Endothelial cell of umbilical vein (primary cell): ENCODE results near the gene TLR8. TPM values are rescaled to one million over a fixed set of nuclear protein-coding genes. Genes with fewer than 3 reads are reported as not detected.
A peak's percentile ranks its signal among the peaks of the same experiment; 100 is the strongest.

ENCODE experiments used
- BruUV-seq: library from RNA; stranded (reverse); fragments of 400-500 nt; replicated peaks from 2 replicates; lab custom pipeline; 2021; lab: Mats Ljungman, UMichigan
- CTCF ChIA-PET: fragments of 300-600, 350-600 bp; sonication (Branson Sonifier 250); formaldehyde crosslinking; loops from one replicate; lab custom pipeline; 2021; ENCODE audit warnings: antibody characterized with exemption, inconsistent platforms; lab: Charles Lee
- POLR2A ChIA-PET: fragments of 300-600, 350-600 bp; sonication (Branson Sonifier 250); formaldehyde crosslinking; loops from one replicate; lab custom pipeline; 2021; ENCODE audit warnings: antibody characterized with exemption, inconsistent platforms; lab: Charles Lee
- DNase-seq: peaks from one replicate; pipeline ENCODE4 v3.0.0-alpha.2; 2011; ENCODE audit warnings: low read depth, low spot score
- FAIRE-seq: peaks from 2 replicates; lab custom pipeline; 2011; peaks lifted over from hg19 to GRCh38; lab: Jason Lieb, UNC
- H2AFZ ChIP-seq: 2 replicates; pipeline ENCODE4 v1.6.0; 2012; ENCODE audit warnings: low read depth, low read length, control low read depth, inconsistent platforms
- H3K27ac ChIP-seq: 2 replicates; pipeline ENCODE4 v1.5.1; 2011; ENCODE audit warnings: low read depth, mild to moderate bottlenecking, control low read depth, low read length, moderate library complexity; ENCODE audit not compliant: insufficient read depth
- H3K27me3 ChIP-seq, 2 experiments: 2 replicates each; pipeline versions ENCODE4 v1.6.0 to v1.6.1; 2011; ENCODE audit warnings: low read length in 2 of 2, mixed read lengths in 1 of 2; ENCODE audit not compliant: control insufficient read depth in 2 of 2, insufficient read depth in 2 of 2
- H3K36me3 ChIP-seq, 2 experiments: 2 replicates in 1 of 2; 3 replicates in 1 of 2; pipeline ENCODE4 v1.5.1; 2011; ENCODE audit warnings: low read length in 2 of 2, mild to moderate bottlenecking in 1 of 2, moderate library complexity in 1 of 2; ENCODE audit not compliant: control insufficient read depth in 2 of 2, insufficient read depth in 2 of 2; ENCODE audit errors: extremely low read depth in 1 of 2
- H3K4me1 ChIP-seq: 3 replicates; pipeline ENCODE4 v1.5.1; 2011; ENCODE audit warnings: mild to moderate bottlenecking, low read length; ENCODE audit not compliant: control insufficient read depth, insufficient read depth; ENCODE audit errors: extremely low read depth
- H3K4me2 ChIP-seq: 2 replicates; pipeline ENCODE4 v1.6.1; 2011; ENCODE audit warnings: low read length, control low read depth, mixed read lengths; ENCODE audit not compliant: insufficient read depth
- H3K4me3 ChIP-seq, 3 experiments: fragments of 200-600 bp in 1 of 3; sonication (generic), shearing (Covaris generic) in 1 of 3; replicated peaks in 1 of 3; 2 replicates each; pipeline ENCODE4 v1.5.1; 2011 to 2016; ENCODE audit warnings: control low read depth in 3 of 3, low read length in 3 of 3, mild to moderate bottlenecking in 2 of 3, inconsistent platforms in 1 of 3, low read depth in 1 of 3, moderate library complexity in 1 of 3; ENCODE audit not compliant: insufficient read depth in 1 of 3
- H3K79me2 ChIP-seq: 2 replicates; pipeline ENCODE4 v1.6.0; 2012; ENCODE audit warnings: low read length, inconsistent platforms; ENCODE audit not compliant: control insufficient read depth, insufficient read depth
- H3K9ac ChIP-seq: replicated peaks from 2 replicates; pipeline ENCODE3; 2011; ENCODE audit warnings: low read length, control low read depth; ENCODE audit not compliant: insufficient read depth; ENCODE audit errors: extremely low read depth
- H3K9me1 ChIP-seq: replicated peaks from 3 replicates; pipeline ENCODE4 v1.6.0; 2011; ENCODE audit warnings: mild to moderate bottlenecking, low read length; ENCODE audit not compliant: control insufficient read depth, insufficient read depth; ENCODE audit errors: extremely low read depth
- H3K9me3 ChIP-seq: replicated peaks from 2 replicates; pipeline ENCODE4 v1.5.1; 2012; ENCODE audit warnings: low read length, inconsistent platforms; ENCODE audit not compliant: control insufficient read depth, insufficient read depth
- H4K20me1 ChIP-seq: replicated peaks from 2 replicates; pipeline ENCODE3; 2011; ENCODE audit warnings: mild to moderate bottlenecking, low read length; ENCODE audit not compliant: control insufficient read depth, insufficient read depth; ENCODE audit errors: extremely low read depth
- CTCF ChIP-seq, 2 donors: IDR thresholded peaks; 1 replicate in 1 of 2; 2 replicates in 1 of 2; pipeline ENCODE4 v1.5.1; 2011; ENCODE audit warnings: low read length in 2 of 2, mild to moderate bottlenecking in 2 of 2, moderate library complexity in 2 of 2, control low read depth in 1 of 2, inconsistent platforms in 1 of 2, low read depth in 1 of 2; ENCODE audit not compliant: insufficient read depth in 1 of 2; ENCODE audit errors: extremely low read depth in 1 of 2
- EZH2 ChIP-seq: IDR thresholded peaks from 2 replicates; pipeline ENCODE4 v1.6.1; 2012; ENCODE audit warnings: borderline replicate concordance, low read depth, mild to moderate bottlenecking, moderate library complexity, low read length, inconsistent platforms; ENCODE audit not compliant: severe bottlenecking
- FOS ChIP-seq: IDR thresholded peaks from 2 replicates; pipeline ENCODE4 v1.6.1; 2011; ENCODE audit warnings: mild to moderate bottlenecking, low read length, moderate library complexity, borderline replicate concordance; ENCODE audit not compliant: insufficient read depth
- GATA2 ChIP-seq: IDR thresholded peaks from 2 replicates; pipeline ENCODE4 v1.7.0; 2011; ENCODE audit warnings: low read depth, mild to moderate bottlenecking, moderate library complexity, mixed read lengths, low read length; ENCODE audit not compliant: insufficient read length, insufficient read depth
- JUN ChIP-seq: IDR thresholded peaks from 2 replicates; pipeline ENCODE4 v1.6.1; 2011; ENCODE audit warnings: borderline replicate concordance, low read depth; ENCODE audit not compliant: insufficient read length, insufficient read depth
- MYC ChIP-seq: IDR thresholded peaks from one replicate; pipeline ENCODE4 v1.6.1; 2011; ENCODE audit warnings: mild to moderate bottlenecking, low read depth, low read length
- POLR2A ChIP-seq: IDR thresholded peaks from 2 replicates; pipeline ENCODE4 v1.6.1; 2012; ENCODE audit warnings: low read depth, mild to moderate bottlenecking, control low read depth, low read length
- POLR2AphosphoS5 ChIP-seq: IDR thresholded peaks from 2 replicates; pipeline ENCODE4 v1.6.1; 2012; ENCODE audit warnings: low read depth, mild to moderate bottlenecking, control low read depth, low read length, moderate library complexity; ENCODE audit not compliant: insufficient read depth
- dilution Hi-C: fragments of 300-500 bp; cut with MboI; formaldehyde crosslinking; loops from one replicate; pipeline ENCODE4 v1.15.0; 2019; ENCODE audit warnings: low sequenced_read_pairs; ENCODE audit not compliant: extremely low pct_ligation_motif_present
- intact Hi-C: fragments of 100-400 bp; cut with micrococcal nuclease; formaldehyde crosslinking; loops from one replicate; pipeline ENCODE4 v1.10.0; 2022
- polyA plus RNA-seq, 4 experiments: library from polyadenylated mRNA; depleted of rRNA in 3 of 4; stranded (reverse) in 3 of 4; unstranded in 1 of 4; fragments of >200 nt; gene quantifications; 2 replicates each; pipeline versions ENCODE4 v1.2.1 to v1.2.3, GENCODE V29; 2011 to 2012; ENCODE audit warnings: missing spikeins in 1 of 4
- total RNA-seq: library from RNA; stranded (reverse); gene quantifications from 2 replicates; pipeline ENCODE4 v1.2.3, GENCODE V29; 2021
- TF ChIP-seq, protein P1 (sequence below): IDR thresholded peaks from 2 replicates; pipeline ENCODE4 v1.6.1; 2011; ENCODE audit not compliant: insufficient read depth, insufficient read length

The TLR8 gene
- total and polyA plus RNA-seq, 2 donors (not counting 3 experiments of a cell fraction or from before 2014, with no cell fraction given) = not detected

- no peaks in the 10 kb centered on the region for H3K9me1 ChIP-seq
- intact Hi-C loops = loop anchor here (1.0 to 10.0 kb wide), 3 partner anchors 19 to 1924 kb away; partner anchors contain the start of genes FANCB, MOSPD2 and TCEANC
- H3K79me2 ChIP-seq = no peaks in the 10 kb centered on the region
- no peaks in the 10 kb centered on the region for H4K20me1 ChIP-seq
- no peak overlapping the region for H3K4me2 ChIP-seq
- no peaks in the 10 kb centered on the region for H3K27me3 ChIP-seq
- TF ChIP-seq CTCF (IDR thresholded peaks at IDR 0.05; ENCODE audit: extremely low read depth in 1 of 2, insufficient read depth in 1 of 2, low read depth in 1 of 2, low read length in 2 of 2) (peak; percentile 29 to 39), JUN (no peak)
- H3K36me3 ChIP-seq = no peaks in the 10 kb centered on the region
- DNase-seq (no peak), FAIRE-seq (peak; percentile 68)
- BruUV-seq = no TSS peak
- ChIA-PET POLR2A (interaction anchor here (2.6 kb wide), 1 partner anchor 27 kb away, joined by 9 read pairs; no protein-coding TSS in a partner anchor), CTCF (interaction anchor here (1.1 to 3.0 kb wide), 3 partner anchors 20 to 537 kb away, joined by 3 to 10 read pairs (median 6); no protein-coding TSS in a partner anchor)
- H3K4me1 ChIP-seq = peaks cover 34% of the 10 kb centered on the region
- H3K9ac ChIP-seq = peak overlapping the region; percentile 54
- H2AFZ ChIP-seq = peak overlapping the region; percentile 7
- dilution Hi-C loops = no loop called here
- no peak overlapping the region for H3K4me3 ChIP-seq
- H3K9me3 ChIP-seq = no peaks in the 10 kb centered on the region
- peak overlapping the region; percentile 82 for H3K27ac ChIP-seq
These were observed 44.6 kb downstream of the TLR8 start for GRCh38 chrX:12950851-12951594.

DNA sequence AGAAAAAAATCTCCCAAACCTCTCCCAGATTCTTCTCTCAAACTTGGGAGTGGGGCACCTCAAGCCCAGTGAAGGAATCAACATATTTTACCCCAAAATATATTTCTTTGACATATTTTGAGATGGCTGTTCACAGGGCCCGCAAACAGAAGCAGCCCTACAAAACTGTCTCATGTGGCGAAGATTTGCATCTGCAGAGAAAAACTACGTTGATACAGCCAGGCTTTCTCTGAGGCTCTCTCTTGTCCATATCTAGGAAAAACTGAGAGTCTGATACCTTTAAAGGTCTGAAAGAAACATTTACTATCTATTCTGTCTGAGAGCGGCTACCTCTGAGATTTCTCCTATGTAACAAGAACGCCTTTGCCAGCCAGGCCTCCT is 45.2 kb downstream of the TLR8 start:
- FAIRE-seq = no peak

More for the DNA sequence above, 45.2 kb downstream of the TLR8 start:
- Histone ChIP-seq H3K4me3 (no peak overlapping the region), H3K9ac (no peak overlapping the region), H3K9me3 (no peaks in the 10 kb centered on the region), H3K36me3 (no peaks in the 10 kb centered on the region), H3K27me3 (no peaks in the 10 kb centered on the region), H3K4me1 (peaks cover 40% of the 10 kb centered on the region), H3K4me2 (no peak overlapping the region), H2AFZ (no peak overlapping the region), H3K9me1 (no peaks in the 10 kb centered on the region), H3K79me2 (no peaks in the 10 kb centered on the region), H4K20me1 (no peaks in the 10 kb centered on the region), H3K27ac (no peak overlapping the region)
- DNase-seq = no peak
- CTCF ChIA-PET = interaction anchor here (3.0 kb wide), 1 partner anchor 19 kb away, joined by 10 read pairs; no protein-coding TSS in a partner anchor
- no TSS peak for BruUV-seq
- no peak for TF ChIP-seq GATA2
- TF ChIP-seq MYC = no peak
- no peak for TF ChIP-seq EZH2
- TF ChIP-seq POLR2A = no peak
- no peak for TF ChIP-seq FOS
- TF ChIP-seq POLR2AphosphoS5 = no peak
- no peak for TF ChIP-seq JUN
- TF ChIP-seq CTCF (IDR thresholded peaks at IDR 0.05; ENCODE audit: extremely low read depth in 1 of 2, insufficient read depth in 1 of 2, low read depth in 1 of 2, low read length in 2 of 2) = no peak
- TF ChIP-seq, protein P1, sequence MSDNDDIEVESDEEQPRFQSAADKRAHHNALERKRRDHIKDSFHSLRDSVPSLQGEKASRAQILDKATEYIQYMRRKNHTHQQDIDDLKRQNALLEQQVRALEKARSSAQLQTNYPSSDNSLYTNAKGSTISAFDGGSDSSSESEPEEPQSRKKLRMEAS = no peak
- POLR2A ChIA-PET = no interaction called here
- dilution Hi-C loops (no loop called here), intact Hi-C loops (loop anchor here (2.0 to 10.0 kb wide), 2 partner anchors 701 to 1923 kb away; partner anchors contain the start of genes FANCB, MOSPD2 and TCEANC)
